Immature natural killer cell (primary cell): ENCODE results near the gene PXDC1. TPM values are rescaled to one million over a fixed set of nuclear protein-coding genes. Genes with fewer than 3 reads are reported as not detected.
"Not testable (repeated sequence)": the region's sequence is repeated elsewhere in the genome, so short reads cannot be mapped to it uniquely, and the experiment has no call there.

ENCODE experiments used
- DNase-seq, 3 donors: peaks; one replicate each; pipeline ENCODE4 v3.0.0; 2022; ENCODE audit warnings: mixed read lengths in 1 of 3
- H3K27ac Mint-ChIP-seq, 6 donors: one replicate each; pipeline ENCODE4 v1.8.0; 2020; ENCODE audit warnings: mixed read lengths in 6 of 6, mild to moderate bottlenecking in 5 of 6, inconsistent platforms in 4 of 6, moderate library complexity in 3 of 6
- H3K27me3 Mint-ChIP-seq, 3 donors: one replicate each; pipeline ENCODE4 v1.8.0; 2020 to 2021; ENCODE audit warnings: low read depth in 3 of 3, mild to moderate bottlenecking in 3 of 3, mixed read lengths in 3 of 3, moderate library complexity in 3 of 3, inconsistent platforms in 1 of 3
- H3K36me3 Mint-ChIP-seq, 3 donors: one replicate each; pipeline ENCODE4 v1.8.0; 2020; ENCODE audit warnings: mixed read lengths in 3 of 3, inconsistent platforms in 2 of 3, mild to moderate bottlenecking in 2 of 3
- H3K4me1 Mint-ChIP-seq, 2 donors: one replicate each; pipeline ENCODE4 v1.8.0; 2020; ENCODE audit warnings: inconsistent platforms in 2 of 2, mild to moderate bottlenecking in 2 of 2, mixed read lengths in 2 of 2, moderate library complexity in 1 of 2
- H3K4me3 Mint-ChIP-seq, 5 donors: one replicate each; pipeline ENCODE4 v1.8.0; 2020; ENCODE audit warnings: mild to moderate bottlenecking in 5 of 5, mixed read lengths in 5 of 5, inconsistent platforms in 3 of 5, moderate library complexity in 3 of 5
- H3K9me3 Mint-ChIP-seq, 6 donors: one replicate each; pipeline ENCODE4 v1.8.0; 2020; ENCODE audit warnings: mild to moderate bottlenecking in 6 of 6, mixed read lengths in 6 of 6, inconsistent platforms in 4 of 6, moderate library complexity in 3 of 6
- polyA plus RNA-seq, 3 donors: library from polyadenylated mRNA; unstranded; fragments of 300-500 nt; fragmentation: Illumina TruSeq; gene quantifications; one replicate each; pipeline ENCODE4 v1.2.3, GENCODE V29; 2021

The PXDC1 gene
- polyA plus RNA-seq, 3 donors from 2014 or later, result not detected

GRCh38 chr6:3699231-3699630 is 52.3 kb downstream of the PXDC1 start:
- H3K4me1 Mint-ChIP-seq, result no peaks in the 10 kb centered on the region
- DNase-seq, result no peak
- no peak overlapping the region for H3K4me3 Mint-ChIP-seq
- H3K36me3 Mint-ChIP-seq, result no peaks in the 10 kb centered on the region
- H3K9me3 Mint-ChIP-seq, result peaks cover 0 to 2% (median 0%) of the 10 kb centered on the region in 6 donors
- H3K27me3 Mint-ChIP-seq, result peaks cover 0 to 5% (median under 1%) of the 10 kb centered on the region in 3 donors
- H3K27ac Mint-ChIP-seq, result no peak overlapping the region

GRCh38 chr6:3698021-3698420 is 53.5 kb downstream of the PXDC1 start:
- DNase-seq, result no peak
- Mint-ChIP-seq H3K9me3 (peaks cover 0 to 2% (median 0%) of the 10 kb centered on the region in 6 donors), H3K4me1 (no peaks in the 10 kb centered on the region), H3K36me3 (no peaks in the 10 kb centered on the region), H3K4me3 (no peak overlapping the region), H3K27me3 (peaks cover 0 to 5% (median 2%) of the 10 kb centered on the region in 3 donors), H3K27ac (no peak overlapping the region)

- Mint-ChIP-seq H3K4me3 (no peak overlapping the region), H3K9me3 (peaks cover 0 to under 1% (median 0%) of the 10 kb centered on the region in 6 donors), H3K27ac (no peak overlapping the region), H3K36me3 (no peaks in the 10 kb centered on the region), H3K4me1 (no peaks in the 10 kb centered on the region), H3K27me3 (peaks cover 0 to 5% (median 2%) of the 10 kb centered on the region in 3 donors)
- DNase-seq, result no peak
Measured at GRCh38 chr6:3697609-3698008, 53.9 kb downstream of the PXDC1 start.

GRCh38 chr6:3696525-3697088 is 54.9 kb downstream of the PXDC1 start:
- H3K27me3 Mint-ChIP-seq, result peaks cover 0 to 5% (median 2%) of the 10 kb centered on the region in 3 donors
- H3K27ac Mint-ChIP-seq, result no peak overlapping the region
- no peaks in the 10 kb centered on the region for H3K4me1 Mint-ChIP-seq
- H3K4me3 Mint-ChIP-seq, result no peak overlapping the region
- no peak for DNase-seq
- no peaks in the 10 kb centered on the region for H3K36me3 Mint-ChIP-seq
- H3K9me3 Mint-ChIP-seq, result no peaks in the 10 kb centered on the region

- peaks cover 2 to 5% (median 2%) of the 10 kb centered on the region in 3 donors for H3K27me3 Mint-ChIP-seq
- no peak for DNase-seq
- no peaks in the 10 kb centered on the region for H3K4me1 Mint-ChIP-seq
- H3K27ac Mint-ChIP-seq, result no peak overlapping the region
- H3K9me3 Mint-ChIP-seq, result peaks cover 0 to under 1% (median 0%) of the 10 kb centered on the region in 6 donors
- no peak overlapping the region for H3K4me3 Mint-ChIP-seq
- H3K36me3 Mint-ChIP-seq, result no peaks in the 10 kb centered on the region
Measured at GRCh38 chr6:3695065-3695817, 56.3 kb downstream of the PXDC1 start.

GRCh38 chr6:3693831-3694230 is 57.7 kb downstream of the PXDC1 start:
- Mint-ChIP-seq H3K27ac (no peak overlapping the region), H3K9me3 (peaks cover 0 to 1% (median 0%) of the 10 kb centered on the region in 6 donors), H3K36me3 (no peaks in the 10 kb centered on the region), H3K27me3 (peaks cover 2 to 5% (median 3%) of the 10 kb centered on the region in 3 donors), H3K4me1 (no peaks in the 10 kb centered on the region), H3K4me3 (no peak overlapping the region)
- no peak for DNase-seq

GRCh38 chr6:3690506-3690905 is 61.0 kb downstream of the PXDC1 start:
- Mint-ChIP-seq H3K9me3 (peaks cover 0 to 1% (median 0%) of the 10 kb centered on the region in 6 donors), H3K4me3 (no peak overlapping the region), H3K27ac (no peak overlapping the region), H3K36me3 (no peaks in the 10 kb centered on the region), H3K4me1 (no peaks in the 10 kb centered on the region), H3K27me3 (peaks cover 2 to 3% (median 2%) of the 10 kb centered on the region in 3 donors)
- DNase-seq, result no peak

GRCh38 chr6:3687847-3688246 is 63.7 kb downstream of the PXDC1 start:
- peaks cover 0 to 3% (median 2%) of the 10 kb centered on the region in 3 donors for H3K27me3 Mint-ChIP-seq
- H3K36me3 Mint-ChIP-seq, result no peaks in the 10 kb centered on the region
- no peak for DNase-seq
- no peak overlapping the region for H3K27ac Mint-ChIP-seq
- no peak overlapping the region for H3K4me3 Mint-ChIP-seq
- H3K9me3 Mint-ChIP-seq, result peaks cover 0 to 1% (median 0%) of the 10 kb centered on the region in 6 donors
- no peaks in the 10 kb centered on the region for H3K4me1 Mint-ChIP-seq

- no peak for DNase-seq
- Mint-ChIP-seq H3K27ac (no peak overlapping the region), H3K36me3 (peaks cover 0 to 4% (median 0%) of the 10 kb centered on the region in 3 donors), H3K4me1 (no peaks in the 10 kb centered on the region), H3K27me3 (peaks cover 0 to 3% (median 0%) of the 10 kb centered on the region in 3 donors), H3K9me3 (peaks cover 0 to 5% (median 0%) of the 10 kb centered on the region in 6 donors), H3K4me3 (no peak overlapping the region)
Measured at GRCh38 chr6:3683331-3683730, 68.2 kb downstream of the PXDC1 start.

GRCh38 chr6:3678946-3679345 is 72.6 kb downstream of the PXDC1 start:
- Mint-ChIP-seq H3K4me3 (no peak overlapping the region), H3K36me3 (peaks cover 0 to 4% (median 0%) of the 10 kb centered on the region in 3 donors), H3K27me3 (peaks cover 0 to 8% (median 4%) of the 10 kb centered on the region in 3 donors), H3K27ac (no peak overlapping the region), H3K4me1 (no peaks in the 10 kb centered on the region), H3K9me3 (peaks cover 0 to 6% (median 0%) of the 10 kb centered on the region in 6 donors)
- DNase-seq, result no peak

- not testable (repeated sequence) for DNase-seq, H3K9me3 Mint-ChIP-seq, H3K27ac Mint-ChIP-seq, H3K4me3 Mint-ChIP-seq, H3K4me1 Mint-ChIP-seq, H3K36me3 Mint-ChIP-seq
- peaks cover 0 to 12% (median 4%) of the 10 kb centered on the region in 3 donors for H3K27me3 Mint-ChIP-seq
Measured at GRCh38 chr6:3677751-3678150, 73.8 kb downstream of the PXDC1 start.

GRCh38 chr6:3677351-3677750 is 74.2 kb downstream of the PXDC1 start:
- H3K4me3 Mint-ChIP-seq, H3K36me3 Mint-ChIP-seq, H3K27ac Mint-ChIP-seq, H3K4me1 Mint-ChIP-seq, H3K9me3 Mint-ChIP-seq, DNase-seq: not testable (repeated sequence)
- H3K27me3 Mint-ChIP-seq, result peaks cover 0 to 12% (median 4%) of the 10 kb centered on the region in 3 donors
